Neural progenitor cell (in vitro differentiated cells): ENCODE data around the gene ERP29.

Experiments used
- EZH2 ChIP-seq: fragments of 200-600 bp; sonication (generic); IDR thresholded peaks from 2 replicates; pipeline ENCODE4 v1.6.1; 2017; ENCODE audit warnings: antibody characterized with exemption, mild to moderate bottlenecking, moderate library complexity
- EZH2phosphoT487 ChIP-seq: fragments of 200-600 bp; sonication (generic); IDR thresholded peaks from 2 replicates; pipeline ENCODE4 v1.6.1; 2017; ENCODE audit warnings: antibody characterized with exemption
- TF ChIP-seq, protein P1 (sequence below): fragments of 200-600 bp; sonication (generic); IDR thresholded peaks from 2 replicates; pipeline ENCODE4 v1.5.1; 2017; ENCODE audit warnings: antibody characterized with exemption, mild to moderate bottlenecking

DNA sequence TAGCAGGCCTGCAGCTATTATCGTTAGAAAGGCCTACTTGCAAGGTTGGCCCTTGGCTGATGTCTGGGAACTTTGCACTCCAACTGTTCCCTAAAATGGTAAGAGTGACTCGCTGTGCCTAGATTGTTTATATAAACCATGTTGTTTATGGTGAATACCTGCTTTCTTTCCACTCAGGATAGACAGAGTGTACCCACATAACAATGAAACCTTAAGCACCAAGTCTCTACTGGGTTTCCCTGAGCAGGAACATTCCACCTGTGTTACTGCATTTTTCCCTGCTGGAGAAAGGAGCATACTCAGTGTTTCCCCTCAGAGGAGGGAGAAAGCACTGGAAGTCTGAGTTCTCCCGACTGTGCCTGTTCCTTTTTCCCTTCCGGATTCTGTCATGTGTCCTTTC is 32.8 kb downstream of the ERP29 start:
- TF ChIP-seq, protein P1, sequence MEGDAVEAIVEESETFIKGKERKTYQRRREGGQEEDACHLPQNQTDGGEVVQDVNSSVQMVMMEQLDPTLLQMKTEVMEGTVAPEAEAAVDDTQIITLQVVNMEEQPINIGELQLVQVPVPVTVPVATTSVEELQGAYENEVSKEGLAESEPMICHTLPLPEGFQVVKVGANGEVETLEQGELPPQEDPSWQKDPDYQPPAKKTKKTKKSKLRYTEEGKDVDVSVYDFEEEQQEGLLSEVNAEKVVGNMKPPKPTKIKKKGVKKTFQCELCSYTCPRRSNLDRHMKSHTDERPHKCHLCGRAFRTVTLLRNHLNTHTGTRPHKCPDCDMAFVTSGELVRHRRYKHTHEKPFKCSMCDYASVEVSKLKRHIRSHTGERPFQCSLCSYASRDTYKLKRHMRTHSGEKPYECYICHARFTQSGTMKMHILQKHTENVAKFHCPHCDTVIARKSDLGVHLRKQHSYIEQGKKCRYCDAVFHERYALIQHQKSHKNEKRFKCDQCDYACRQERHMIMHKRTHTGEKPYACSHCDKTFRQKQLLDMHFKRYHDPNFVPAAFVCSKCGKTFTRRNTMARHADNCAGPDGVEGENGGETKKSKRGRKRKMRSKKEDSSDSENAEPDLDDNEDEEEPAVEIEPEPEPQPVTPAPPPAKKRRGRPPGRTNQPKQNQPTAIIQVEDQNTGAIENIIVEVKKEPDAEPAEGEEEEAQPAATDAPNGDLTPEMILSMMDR: no peak
- no peak for TF ChIP-seq EZH2phosphoT487
- no peak for TF ChIP-seq EZH2
